NB4 (cell line): ENCODE measurements around the gene MACROD2.

Source experiments
- DNase-seq: peaks from one replicate; pipeline ENCODE4 v3.0.0; 2010; ENCODE audit warnings: low read depth
- H3K4me3 ChIP-seq: one replicate; pipeline ENCODE4 v1.5.1; 2011; ENCODE audit warnings: mild to moderate bottlenecking, low read depth, low read length, moderate library complexity
- MYC ChIP-seq: IDR thresholded peaks from 2 replicates; pipeline ENCODE4 v1.6.1; 2011; ENCODE audit warnings: low read depth, low read length
- POLR2A ChIP-seq: IDR thresholded peaks from 2 replicates; pipeline ENCODE4 v1.6.1; 2011; ENCODE audit warnings: mild to moderate bottlenecking; ENCODE audit not compliant: insufficient read length; ENCODE audit errors: extremely low read depth
- TF ChIP-seq, protein P1 (sequence below): IDR thresholded peaks from 2 replicates; pipeline ENCODE4 v1.6.1; 2011; ENCODE audit warnings: low read depth, low read length
- TF ChIP-seq, protein P2 (sequence below): IDR thresholded peaks from one replicate; pipeline ENCODE4 v1.5.1; 2012; ENCODE audit warnings: low read depth, low read length

Gene MACROD2

DNA sequence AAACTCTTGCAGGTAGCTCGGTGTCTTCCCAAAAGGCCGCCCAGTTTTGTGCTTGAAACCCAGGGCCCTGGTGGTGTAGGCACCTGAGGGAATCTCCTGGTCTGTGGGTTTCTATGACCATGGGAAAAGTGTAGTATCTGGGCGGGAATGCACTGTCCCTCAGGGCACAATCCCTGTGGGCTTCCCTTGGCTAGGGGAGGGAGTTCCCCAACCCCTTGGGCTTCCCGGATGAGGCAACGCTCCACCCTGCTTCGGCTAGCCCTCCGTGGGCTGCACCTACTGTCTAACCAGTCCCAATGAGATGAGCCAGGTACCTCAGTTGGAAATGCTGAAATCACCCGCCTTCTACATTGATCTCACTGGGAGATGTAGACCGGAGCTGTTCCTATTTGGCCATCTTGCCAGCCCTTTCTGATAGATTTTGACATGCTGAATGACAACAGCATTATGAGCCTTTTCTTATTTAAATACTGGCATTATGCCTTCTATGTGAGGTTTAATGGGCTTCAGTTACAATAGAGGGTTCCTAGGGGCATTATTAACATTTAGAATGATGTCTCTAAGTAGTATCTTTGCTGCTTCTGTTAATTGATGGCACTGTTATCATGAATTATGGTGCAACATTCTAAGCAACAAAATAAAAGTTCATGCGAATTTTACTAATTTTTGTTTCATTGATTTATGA lies 475.8 kb downstream of the MACROD2 start:
- no peak overlapping the region for H3K4me3 ChIP-seq
- TF ChIP-seq POLR2A (no peak), MYC (no peak)
- TF ChIP-seq, protein P1, sequence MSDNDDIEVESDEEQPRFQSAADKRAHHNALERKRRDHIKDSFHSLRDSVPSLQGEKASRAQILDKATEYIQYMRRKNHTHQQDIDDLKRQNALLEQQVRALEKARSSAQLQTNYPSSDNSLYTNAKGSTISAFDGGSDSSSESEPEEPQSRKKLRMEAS = no peak
- TF ChIP-seq, protein P2, sequence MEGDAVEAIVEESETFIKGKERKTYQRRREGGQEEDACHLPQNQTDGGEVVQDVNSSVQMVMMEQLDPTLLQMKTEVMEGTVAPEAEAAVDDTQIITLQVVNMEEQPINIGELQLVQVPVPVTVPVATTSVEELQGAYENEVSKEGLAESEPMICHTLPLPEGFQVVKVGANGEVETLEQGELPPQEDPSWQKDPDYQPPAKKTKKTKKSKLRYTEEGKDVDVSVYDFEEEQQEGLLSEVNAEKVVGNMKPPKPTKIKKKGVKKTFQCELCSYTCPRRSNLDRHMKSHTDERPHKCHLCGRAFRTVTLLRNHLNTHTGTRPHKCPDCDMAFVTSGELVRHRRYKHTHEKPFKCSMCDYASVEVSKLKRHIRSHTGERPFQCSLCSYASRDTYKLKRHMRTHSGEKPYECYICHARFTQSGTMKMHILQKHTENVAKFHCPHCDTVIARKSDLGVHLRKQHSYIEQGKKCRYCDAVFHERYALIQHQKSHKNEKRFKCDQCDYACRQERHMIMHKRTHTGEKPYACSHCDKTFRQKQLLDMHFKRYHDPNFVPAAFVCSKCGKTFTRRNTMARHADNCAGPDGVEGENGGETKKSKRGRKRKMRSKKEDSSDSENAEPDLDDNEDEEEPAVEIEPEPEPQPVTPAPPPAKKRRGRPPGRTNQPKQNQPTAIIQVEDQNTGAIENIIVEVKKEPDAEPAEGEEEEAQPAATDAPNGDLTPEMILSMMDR = no peak
- no peak for DNase-seq

DNA sequence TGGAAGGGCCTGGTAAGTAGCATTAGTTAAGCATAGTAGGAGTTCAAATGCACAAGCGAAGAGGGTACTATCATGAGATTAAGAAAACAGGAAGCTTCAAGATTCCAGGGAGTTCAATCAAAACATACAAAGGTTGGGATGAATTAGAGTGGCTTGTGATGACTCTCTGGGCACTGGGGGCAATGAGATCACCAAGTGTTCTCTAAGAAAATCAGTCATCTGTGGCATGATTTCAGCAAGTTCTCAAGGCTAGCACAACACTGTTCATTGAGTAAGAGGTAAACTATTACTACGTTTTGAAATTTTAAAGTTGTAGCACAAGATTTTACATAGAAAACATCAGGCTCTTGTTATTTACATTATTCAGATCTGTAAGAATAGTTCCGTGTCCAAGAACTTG lies 481.8 kb downstream of the MACROD2 start:
- TF ChIP-seq POLR2A (no peak), MYC (no peak)
- TF ChIP-seq, protein P1 = no peak
- TF ChIP-seq, protein P2 = no peak
- no peak for DNase-seq
- no peak overlapping the region for H3K4me3 ChIP-seq

DNA sequence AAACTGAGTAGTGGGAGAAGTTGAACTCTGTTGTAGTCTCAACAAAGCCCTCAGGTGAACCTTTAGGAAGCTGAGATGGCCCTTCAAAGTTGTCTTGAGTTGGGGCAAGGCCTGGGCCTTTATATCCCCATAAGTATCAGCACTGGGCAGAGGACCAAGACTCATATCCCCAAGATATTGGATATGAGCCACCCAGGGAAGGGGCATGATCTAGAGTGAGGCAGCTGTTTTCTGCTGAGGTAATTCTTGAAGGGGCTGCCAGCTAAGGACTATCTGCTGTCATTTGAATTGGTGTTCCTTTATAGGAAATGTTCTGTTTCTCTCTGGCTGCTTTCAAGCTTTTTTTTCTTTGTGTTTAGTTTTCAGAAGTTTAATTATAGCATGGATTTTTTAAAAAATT lies 482.8 kb downstream of the MACROD2 start:
- TF ChIP-seq POLR2A = no peak
- TF ChIP-seq, protein P2 = no peak
- TF ChIP-seq, protein P1 = no peak
- TF ChIP-seq MYC = no peak
- DNase-seq = no peak
- H3K4me3 ChIP-seq = no peak overlapping the region

DNA sequence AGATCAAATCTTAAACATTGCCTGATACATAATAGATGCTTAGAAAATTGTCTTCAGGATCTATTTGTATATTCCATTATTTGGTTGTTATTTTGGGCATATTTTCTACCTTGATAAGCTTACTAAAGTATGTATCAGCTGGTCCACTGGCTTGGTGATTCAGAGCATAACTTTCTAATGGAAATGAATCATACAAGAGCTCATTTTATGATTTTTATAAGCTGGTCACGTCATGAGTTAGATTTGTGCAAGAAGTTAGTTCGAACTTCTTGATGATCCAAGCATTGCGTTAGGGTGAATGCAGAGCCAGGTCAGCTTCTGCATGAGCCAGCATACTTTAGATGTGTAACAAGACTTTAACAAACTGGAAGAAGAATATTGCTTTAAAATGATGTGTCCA lies 486.5 kb downstream of the MACROD2 start:
- no peak overlapping the region for H3K4me3 ChIP-seq
- no peak for DNase-seq
- TF ChIP-seq, protein P1 = no peak
- no peak for TF ChIP-seq POLR2A
- TF ChIP-seq, protein P2 = no peak
- TF ChIP-seq MYC = no peak

DNA sequence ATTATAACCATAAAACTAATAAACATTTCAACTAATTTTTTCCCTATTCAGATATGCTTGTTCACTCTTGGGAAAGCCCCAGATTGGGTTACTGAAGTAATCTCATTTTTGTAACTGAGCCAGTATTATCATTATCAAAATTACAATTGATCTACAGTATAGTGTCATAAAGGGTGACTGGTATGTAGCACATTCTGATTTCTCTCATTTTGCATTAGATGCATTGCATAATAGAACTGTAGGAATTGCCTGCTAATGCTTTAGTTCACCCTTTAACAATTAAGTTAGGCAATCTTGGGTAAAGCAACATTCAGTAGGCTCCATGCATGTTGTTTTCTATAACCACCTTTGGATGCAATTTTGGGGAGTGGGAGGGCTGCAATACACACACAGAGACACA lies 492.9 kb downstream of the MACROD2 start:
- DNase-seq = no peak
- H3K4me3 ChIP-seq = no peak overlapping the region
- TF ChIP-seq, protein P1 = no peak
- TF ChIP-seq MYC (no peak), POLR2A (no peak)
- TF ChIP-seq, protein P2 = no peak
